Measurements from ENCODE around the gene EIF5.

Gene EIF5

DNA sequence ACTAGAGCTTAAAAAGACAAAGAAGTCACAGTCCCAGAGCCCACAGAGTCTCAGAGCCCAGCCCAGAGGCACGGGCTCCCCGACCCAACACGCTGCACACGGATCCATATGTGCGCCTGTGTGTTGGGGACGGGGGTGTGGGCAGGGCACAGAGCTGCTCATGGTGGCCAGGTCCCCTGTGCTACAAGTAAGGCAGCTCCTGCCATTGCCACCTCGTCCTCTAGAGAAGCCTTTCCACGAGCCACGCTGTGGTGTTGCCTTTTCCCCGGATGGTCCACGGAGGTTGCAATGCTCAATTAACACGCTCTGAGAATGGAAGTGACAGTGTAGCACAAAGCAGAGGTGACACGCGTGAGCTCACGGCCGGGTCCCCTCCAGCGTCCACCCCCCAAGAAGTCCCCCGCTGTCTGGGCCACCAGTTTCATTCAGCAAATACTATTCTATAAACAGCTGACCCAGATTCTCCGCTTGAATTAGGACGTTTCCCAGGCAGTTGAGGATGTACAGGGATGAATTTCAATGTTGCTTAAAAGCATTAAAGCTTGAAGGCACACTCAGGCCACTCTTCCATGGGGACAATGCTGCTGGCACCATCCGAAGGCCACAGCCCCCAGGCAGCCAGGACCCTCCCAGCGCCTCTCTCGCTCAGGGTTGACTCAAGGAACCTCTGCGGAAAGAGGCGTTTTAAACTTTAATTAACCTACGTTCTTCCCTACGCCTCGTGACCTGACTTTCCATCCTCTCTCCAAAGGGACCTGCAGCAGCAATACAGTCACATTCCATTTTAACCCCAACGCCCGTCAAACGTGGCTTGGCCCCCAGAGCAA is 22.7 kb upstream of the EIF5 start:
- H3K4me3 ChIP-seq (ENCODE audit: low read depth, low read length) = no peak overlapping the region
- TF ChIP-seq, protein P1, sequence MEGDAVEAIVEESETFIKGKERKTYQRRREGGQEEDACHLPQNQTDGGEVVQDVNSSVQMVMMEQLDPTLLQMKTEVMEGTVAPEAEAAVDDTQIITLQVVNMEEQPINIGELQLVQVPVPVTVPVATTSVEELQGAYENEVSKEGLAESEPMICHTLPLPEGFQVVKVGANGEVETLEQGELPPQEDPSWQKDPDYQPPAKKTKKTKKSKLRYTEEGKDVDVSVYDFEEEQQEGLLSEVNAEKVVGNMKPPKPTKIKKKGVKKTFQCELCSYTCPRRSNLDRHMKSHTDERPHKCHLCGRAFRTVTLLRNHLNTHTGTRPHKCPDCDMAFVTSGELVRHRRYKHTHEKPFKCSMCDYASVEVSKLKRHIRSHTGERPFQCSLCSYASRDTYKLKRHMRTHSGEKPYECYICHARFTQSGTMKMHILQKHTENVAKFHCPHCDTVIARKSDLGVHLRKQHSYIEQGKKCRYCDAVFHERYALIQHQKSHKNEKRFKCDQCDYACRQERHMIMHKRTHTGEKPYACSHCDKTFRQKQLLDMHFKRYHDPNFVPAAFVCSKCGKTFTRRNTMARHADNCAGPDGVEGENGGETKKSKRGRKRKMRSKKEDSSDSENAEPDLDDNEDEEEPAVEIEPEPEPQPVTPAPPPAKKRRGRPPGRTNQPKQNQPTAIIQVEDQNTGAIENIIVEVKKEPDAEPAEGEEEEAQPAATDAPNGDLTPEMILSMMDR (IDR thresholded peaks at IDR 0.05; ENCODE audit: borderline replicate concordance, insufficient read depth, low read depth, low read length) = no peak

DNA sequence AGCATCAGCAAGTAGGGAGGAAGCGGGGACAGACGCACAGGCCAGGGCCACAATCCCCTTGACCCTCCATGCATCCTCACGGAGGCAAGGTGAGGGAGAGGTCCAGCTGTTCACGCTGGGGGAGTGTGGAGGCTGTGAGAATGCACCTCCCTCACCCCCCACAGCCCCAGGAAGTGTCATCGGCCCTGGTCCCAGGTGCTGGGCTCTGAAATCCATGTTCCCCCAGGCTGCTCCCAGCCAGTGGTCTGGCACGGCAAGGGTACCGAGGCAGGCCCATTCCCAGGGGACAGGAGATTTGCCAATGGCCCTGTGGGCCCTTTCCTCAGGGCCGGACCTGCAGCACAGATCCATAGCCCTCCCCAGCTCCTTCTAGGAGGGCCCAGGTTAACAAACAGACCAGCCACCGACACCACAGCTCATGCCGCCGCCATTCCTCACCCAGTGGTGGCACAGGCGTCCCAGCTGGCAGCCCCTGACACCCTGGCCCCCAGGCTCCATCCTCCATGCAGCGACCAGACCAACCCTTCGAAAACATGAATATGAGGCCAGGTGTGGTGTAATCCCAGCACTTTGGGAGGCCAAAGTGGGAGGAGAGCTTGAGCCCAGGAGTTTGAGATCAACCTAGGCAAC is 21.9 kb upstream of the EIF5 start:
- no peak overlapping the region for H3K4me3 ChIP-seq (ENCODE audit: low read depth, low read length)
- TF ChIP-seq, protein P1 (IDR thresholded peaks at IDR 0.05; ENCODE audit: borderline replicate concordance, insufficient read depth, low read depth, low read length) = no peak

DNA sequence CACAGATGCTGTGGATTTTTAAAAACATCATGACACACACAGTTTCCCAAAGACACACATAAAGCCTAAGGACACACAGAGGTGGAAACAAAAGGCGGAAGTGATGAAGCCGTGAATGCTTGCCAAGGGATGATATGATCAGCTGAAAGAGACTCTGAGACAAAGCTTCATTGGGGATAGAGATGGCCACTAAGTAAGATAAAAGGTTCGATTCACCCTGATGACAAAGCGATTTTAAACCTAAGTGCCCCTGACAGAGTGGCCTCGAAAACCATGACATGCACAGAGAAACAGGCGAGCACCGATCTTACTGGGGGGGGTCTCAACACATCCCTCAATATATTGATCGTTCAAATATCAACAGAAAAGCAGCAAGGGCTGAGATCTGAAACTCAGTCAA is 20.3 kb upstream of the EIF5 start:
- TF ChIP-seq, protein P1 (IDR thresholded peaks at IDR 0.05; ENCODE audit: borderline replicate concordance, insufficient read depth, low read depth, low read length) = no peak
- no peak overlapping the region for H3K4me3 ChIP-seq (ENCODE audit: low read depth, low read length)

DNA sequence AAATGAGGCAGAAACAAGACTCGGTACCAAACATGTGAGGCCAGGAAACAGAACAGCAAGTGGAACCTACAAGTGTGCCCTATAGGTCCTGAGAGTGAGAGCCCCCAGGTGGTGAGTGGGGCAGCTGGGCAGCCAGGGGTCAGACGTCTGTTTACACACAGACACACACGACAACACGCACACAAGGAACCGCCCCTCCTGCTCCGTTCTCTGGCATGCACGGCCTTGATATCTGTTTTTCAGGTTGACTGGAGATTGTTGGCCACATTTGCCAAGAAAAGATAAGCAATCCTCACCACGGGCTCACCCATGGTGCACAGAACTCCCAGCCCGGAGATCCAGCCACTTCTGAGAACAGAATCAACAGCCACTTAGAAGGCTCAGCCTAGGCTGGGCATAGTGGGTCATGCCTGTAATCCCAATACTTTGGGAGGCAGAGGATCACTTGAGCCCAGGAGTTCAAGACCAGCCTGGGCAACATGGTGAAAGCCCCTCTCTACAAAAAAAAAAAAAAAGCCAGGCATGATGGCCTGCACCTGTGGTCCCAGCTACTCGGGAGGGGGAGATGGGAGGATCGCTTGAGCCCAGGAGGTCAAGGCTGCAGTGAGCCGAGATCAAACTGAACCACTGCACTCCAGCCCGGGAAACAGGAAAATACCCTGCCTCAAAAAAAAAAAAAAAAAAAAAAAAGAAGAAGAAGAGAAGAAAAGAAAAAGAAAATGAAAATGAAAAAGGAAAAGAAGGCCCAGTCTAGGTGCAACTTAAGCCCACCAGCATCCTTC is 19.4 kb upstream of the EIF5 start:
- no peak overlapping the region for H3K4me3 ChIP-seq (ENCODE audit: low read depth, low read length)
- TF ChIP-seq, protein P1 (IDR thresholded peaks at IDR 0.05; ENCODE audit: borderline replicate concordance, insufficient read depth, low read depth, low read length) = no peak

DNA sequence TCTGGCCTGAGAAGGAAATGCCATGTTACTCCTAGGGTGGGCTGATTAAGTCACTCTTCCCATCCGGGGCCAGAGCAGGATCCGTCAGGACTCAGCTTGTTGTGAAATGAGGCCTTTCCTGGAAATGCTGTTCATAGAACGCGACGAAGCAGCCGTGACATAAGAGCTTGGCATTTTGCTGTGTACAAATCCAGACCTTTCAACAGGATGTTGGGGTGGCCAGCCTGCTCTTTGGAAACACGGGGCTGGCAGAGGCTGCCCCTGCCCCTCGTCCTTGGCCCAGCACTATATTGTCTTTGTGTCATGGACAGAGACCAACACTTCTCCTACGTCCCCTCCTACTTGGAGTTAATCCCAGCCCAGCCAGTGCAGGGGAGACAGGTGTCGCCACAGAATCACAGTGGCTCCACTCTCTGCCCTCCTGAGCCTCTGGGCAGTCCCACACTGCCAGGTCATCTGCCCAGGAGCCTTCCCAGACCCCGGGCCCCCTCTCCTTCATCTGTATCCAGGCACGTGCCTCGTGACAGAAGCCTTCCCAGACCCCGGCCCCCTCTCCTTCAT is 18.6 kb upstream of the EIF5 start:
- TF ChIP-seq, protein P1 (IDR thresholded peaks at IDR 0.05; ENCODE audit: borderline replicate concordance, insufficient read depth, low read depth, low read length) = no peak
- H3K4me3 ChIP-seq (ENCODE audit: low read depth, low read length) = no peak overlapping the region

DNA sequence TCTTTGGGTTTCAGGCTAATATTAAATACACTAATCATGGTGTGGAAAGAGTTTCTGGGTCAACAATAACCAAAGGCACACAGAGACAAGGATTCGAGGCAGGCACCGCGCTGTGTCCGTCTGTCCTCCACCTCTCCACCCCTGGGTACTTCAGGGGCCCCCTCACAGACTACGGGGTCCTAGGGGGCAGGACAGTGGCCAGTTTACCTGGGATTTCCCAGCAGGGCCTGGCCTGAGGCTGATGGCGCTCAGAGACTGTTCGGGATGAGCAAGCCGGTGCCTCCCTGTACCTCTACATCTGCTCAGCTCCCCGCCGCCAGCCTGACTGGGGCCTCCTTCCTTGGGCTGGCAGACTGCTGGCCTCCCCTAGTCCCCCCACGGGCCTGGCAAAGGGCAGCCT is 18.1 kb upstream of the EIF5 start:
- H3K4me3 ChIP-seq (ENCODE audit: low read depth, low read length) = no peak overlapping the region
- TF ChIP-seq, protein P1 (IDR thresholded peaks at IDR 0.05; ENCODE audit: borderline replicate concordance, insufficient read depth, low read depth, low read length) = no peak

All from GM12875 (cell line).